Fibroblast of skin of left quadriceps (primary cell): Measurements from ENCODE around the gene PROZ.
A peak's percentile ranks its signal among the peaks of the same experiment; 100 is the strongest.
"Not testable (repeated sequence)": the region's sequence is repeated elsewhere in the genome, so short reads cannot be mapped to it uniquely, and the experiment has no call there.

Experiments used
- DNase-seq, 2 experiments: peaks; one replicate each; pipeline ENCODE4 v3.0.0-alpha.2; 2013; ENCODE audit warnings: low read depth in 2 of 2

PROZ gene

GRCh38 chr13:113157206-113157928, 1.1 kb upstream of the PROZ start:
- DNase-seq, result no peak

- DNase-seq, result no peak
Observed at GRCh38 chr13:113158946-113159345, 498 bp downstream of the PROZ start.

GRCh38 chr13:113159701-113160100, 1.3 kb downstream of the PROZ start:
- no peak for DNase-seq

DNA sequence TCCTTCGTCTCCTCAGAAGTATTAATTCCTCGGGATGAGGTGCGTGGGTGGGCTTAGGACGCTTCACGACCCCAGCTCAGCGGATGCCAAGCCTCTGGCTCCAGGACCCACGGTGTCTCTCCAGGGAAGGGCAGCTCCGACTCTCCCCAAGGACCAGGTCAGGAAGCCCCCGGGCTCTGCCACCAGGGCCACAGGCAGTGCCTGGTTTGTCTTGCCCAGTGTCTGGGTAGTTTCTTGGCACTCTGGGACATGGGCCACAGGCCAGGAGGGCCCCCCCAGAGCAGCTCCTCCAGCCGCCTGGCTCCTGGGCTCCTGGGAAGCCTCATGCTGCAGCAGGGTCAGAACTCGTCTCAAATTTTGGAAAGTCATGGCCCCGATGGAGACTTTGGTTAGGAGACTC, 2.5 kb downstream of the PROZ start:
- no peak for DNase-seq

DNA sequence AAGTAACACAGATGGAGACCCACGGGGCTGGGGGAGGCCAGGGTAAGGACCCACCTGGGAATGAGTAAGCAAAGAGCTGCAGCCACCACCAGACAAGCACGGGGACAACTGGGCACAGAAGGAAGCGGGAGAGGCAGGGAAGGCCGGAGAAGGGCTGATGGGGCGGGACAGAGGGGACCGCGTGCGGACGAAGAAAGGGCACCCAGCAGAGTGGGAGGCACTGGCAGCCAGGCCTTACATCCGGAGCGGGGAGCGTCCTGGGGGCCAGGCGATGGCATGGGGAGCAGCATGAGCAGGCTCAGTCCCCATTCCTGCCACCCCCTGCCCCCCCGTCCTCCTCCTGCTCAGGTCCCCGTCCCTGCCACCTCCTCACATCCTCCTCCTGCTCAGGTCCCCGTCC, 3.0 kb downstream of the PROZ start:
- no peak for DNase-seq

- not testable (repeated sequence) for DNase-seq
Observed at GRCh38 chr13:113161975-113162374, 3.5 kb downstream of the PROZ start.

GRCh38 chr13:113162783-113163685, 4.6 kb downstream of the PROZ start:
- DNase-seq, result no peak

DNA sequence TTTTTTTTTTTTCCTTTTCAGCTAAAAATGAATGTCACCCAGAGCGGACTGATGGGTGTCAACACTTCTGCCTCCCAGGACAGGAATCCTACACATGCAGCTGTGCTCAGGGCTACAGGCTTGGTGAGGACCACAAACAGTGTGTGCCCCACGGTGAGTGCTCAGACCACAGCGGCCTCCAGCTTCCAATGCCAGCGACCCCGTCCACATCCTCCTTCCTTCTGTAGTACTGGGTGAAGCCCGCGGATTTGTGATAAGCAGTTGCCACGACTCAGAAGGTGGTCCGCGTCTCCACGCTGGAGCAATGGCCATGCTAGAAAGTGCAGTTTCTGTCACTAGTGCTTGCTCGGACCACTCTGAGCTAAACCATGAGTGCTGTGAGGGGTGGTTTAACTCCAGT, 6.0 kb downstream of the PROZ start:
- no peak for DNase-seq

GRCh38 chr13:113166266-113166665, 7.8 kb downstream of the PROZ start:
- DNase-seq, result no peak

DNA sequence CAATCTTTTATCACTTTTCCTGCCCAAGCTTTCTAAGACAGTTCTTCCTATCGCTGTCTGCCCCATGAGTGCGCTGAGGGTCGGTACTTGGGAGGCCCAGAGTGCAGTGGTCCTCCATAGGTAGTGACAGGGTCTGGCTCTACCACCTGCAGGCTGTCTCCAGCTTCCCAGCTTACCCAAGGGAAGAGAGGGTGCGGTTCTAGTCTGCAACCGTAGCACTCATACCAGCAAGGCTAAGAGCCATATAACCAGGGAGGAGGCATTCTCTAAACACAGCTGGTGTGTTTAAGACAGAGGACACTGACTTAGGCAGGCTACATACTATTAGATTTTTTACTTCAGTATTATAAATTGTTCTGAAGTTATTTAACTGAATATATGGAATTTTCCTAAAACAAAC, 8.2 kb downstream of the PROZ start:
- DNase-seq, result no peak

DNA sequence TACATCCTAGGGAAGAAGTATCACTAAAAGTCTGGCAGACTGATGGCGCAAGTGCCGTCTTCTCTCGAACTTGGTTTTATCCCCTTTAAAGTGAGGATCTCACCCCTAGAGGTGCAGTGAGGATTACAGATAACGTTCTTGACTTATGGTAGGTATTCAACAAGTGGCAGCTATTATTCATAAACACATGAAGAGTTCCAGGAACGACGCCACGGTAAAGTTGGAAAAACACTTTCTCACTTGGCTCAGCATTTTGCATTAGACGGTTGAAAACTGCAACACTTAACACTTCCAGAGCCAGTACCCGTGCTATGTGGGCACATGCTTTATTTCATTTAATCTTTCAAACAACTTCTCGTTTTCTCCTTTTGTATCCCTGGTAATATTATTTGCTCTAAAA, 8.7 kb downstream of the PROZ start:
- DNase-seq, result no peak

DNA sequence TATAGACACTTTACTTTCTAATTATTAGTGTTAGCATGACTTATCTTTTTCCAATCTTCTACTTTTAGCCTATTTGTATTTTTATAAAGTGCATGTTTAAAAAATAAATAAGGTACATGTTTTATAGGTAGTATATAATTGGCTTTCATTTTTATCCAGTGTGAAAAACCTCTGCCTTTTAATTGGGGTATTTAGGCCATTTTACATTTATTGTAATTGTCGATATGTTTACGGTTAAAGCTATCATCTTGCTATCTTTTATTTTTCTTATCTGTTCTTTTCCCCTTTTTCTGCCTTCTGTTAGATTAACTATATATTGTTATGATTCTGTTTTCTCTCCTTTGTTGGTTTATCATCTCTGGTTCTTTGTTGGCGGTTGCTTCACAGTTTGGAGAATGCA, 9.1 kb downstream of the PROZ start:
- DNase-seq, result no peak

GRCh38 chr13:113168211-113168610, 9.8 kb downstream of the PROZ start:
- DNase-seq, result no peak

DNA sequence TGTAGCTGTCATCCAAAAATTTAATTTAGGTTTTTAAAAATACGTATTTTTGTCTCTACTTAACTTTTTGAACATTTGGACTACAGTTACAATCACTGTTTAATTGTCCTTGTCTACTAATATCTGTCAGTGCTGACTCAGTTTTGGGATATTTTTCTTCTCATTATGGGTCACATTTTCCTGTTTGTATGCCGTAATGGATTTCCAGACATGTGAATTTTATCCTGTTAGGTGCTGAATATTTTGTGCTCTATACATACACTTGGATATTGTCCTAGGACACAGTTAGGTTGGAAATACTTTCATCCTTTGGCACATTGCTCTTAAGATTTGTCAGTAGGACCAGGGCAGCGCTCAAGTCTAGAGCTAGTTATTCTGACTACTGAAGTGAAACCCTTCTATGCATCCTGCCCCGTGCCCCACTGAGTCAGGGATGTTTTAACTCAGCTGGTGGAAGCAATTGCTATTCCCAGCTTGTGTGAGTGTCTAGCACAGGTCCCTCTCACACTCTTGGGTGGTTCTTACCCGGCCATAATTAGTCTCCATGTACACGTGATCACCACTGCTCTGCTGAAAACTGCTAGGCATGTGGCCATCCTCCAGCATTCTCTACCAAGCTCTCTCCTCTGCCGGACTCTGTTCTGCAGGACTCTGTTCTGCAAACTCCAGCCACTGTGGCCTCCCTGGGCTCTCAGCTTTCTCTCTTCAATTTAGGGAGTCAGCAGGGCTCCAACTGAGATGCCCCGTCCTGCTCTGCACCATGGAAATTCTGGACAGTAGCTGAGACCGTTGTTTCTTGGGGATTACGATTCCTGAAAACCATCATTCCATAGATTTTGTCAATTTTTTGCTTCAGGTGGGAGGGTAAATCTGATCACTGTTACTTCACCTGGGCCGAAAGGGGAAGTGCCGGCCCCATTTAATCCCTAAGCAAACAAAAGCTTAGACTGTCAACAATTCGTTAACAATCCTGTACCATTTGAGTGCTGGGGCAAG, 11.1 kb downstream of the PROZ start:
- DNase-seq, result no peak

DNA sequence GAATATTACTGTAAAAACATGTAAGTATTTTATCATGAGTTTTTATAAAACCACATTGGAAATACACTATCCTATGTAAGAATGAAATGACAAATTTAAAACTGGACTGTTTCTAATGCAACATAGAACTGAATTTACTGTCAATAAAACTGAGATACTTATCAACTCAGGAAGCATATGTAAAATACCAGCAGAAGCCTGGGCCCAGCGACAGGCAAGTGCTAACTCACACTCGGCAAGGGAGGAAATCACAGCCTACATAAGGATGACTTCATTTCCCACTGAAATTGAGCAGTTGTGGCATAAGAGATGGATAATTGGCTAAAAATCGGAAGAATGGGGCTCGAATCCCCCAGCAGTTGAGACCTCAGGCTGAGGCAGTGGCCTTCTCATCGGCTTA, 12.1 kb downstream of the PROZ start:
- DNase-seq, result no peak

DNA sequence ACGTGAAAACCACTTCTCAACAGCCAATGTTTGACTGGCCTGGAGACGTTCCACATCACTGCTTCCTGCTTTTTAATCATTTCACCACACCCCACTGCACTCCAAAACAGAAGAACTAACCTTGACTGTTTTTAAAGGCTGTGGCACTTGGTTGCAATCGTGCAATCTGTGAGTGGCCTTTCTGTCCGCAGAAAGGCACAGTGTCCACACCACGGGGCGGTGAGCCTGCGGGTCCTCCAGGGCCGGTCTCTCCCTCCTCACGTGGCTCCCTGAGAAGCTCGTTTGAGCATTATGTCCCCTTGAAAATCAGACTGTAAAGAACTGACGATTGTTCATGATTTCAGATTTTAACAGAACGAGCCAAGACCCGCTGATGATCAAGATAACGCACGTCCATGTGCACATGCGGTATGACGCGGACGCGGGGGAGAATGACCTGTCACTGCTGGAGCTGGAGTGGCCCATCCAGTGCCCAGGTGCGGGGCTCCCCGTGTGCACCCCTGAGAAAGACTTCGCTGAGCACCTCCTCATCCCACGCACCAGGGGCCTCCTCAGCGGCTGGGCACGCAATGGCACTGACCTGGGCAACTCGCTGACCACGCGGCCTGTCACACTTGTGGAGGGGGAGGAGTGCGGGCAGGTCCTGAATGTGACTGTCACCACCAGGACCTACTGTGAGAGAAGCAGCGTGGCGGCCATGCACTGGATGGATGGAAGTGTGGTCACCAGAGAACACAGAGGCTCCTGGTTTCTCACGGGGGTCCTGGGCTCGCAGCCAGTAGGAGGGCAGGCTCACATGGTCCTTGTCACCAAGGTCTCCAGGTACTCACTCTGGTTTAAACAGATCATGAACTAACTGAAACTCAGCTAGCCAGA, 13.0 kb downstream of the PROZ start:
- no peak for DNase-seq

- no peak for DNase-seq
Observed at GRCh38 chr13:113172419-113172926, 14.0 kb downstream of the PROZ start.

GRCh38 chr13:113176280-113176679, 17.8 kb downstream of the PROZ start:
- DNase-seq, result no peak

- DNase-seq, result no peak
Observed at GRCh38 chr13:113176822-113177221, 18.4 kb downstream of the PROZ start.

- DNase-seq, result peak; percentile 72 to 73
Observed at GRCh38 chr13:113178070-113178895, 19.8 kb downstream of the PROZ start.
